ENCODE measurements around the gene FXR1.
A peak's percentile ranks its signal among the peaks of the same experiment; 100 is the strongest.
"Not testable (repeated sequence)": the region's sequence is repeated elsewhere in the genome, so short reads cannot be mapped to it uniquely, and the experiment has no call there.

FXR1 gene

GRCh38 chr3:180912304-180913296 lies at the start of gene FXR1:
Gene FXR1, plus strand, starts transcription at chr3:180912670. Its CDS starts 16 bp downstream, at chr3:180912686.
- peak within 1 kb of the TSS; percentile 95 for H3K27ac ChIP-seq

GRCh38 chr3:180870008-180870699 lies 42.3 kb upstream of the FXR1 start:
- Histone ChIP-seq H3K27ac (no peak overlapping the region), H3K9me3 (ENCODE audit: severe bottlenecking) (no peaks in the 10 kb centered on the region), H3K36me3 (no peaks in the 10 kb centered on the region), H3K27me3 (ENCODE audit: insufficient read depth, low read depth, severe bottlenecking) (no peaks in the 10 kb centered on the region), H3K4me3 (ENCODE audit: low read depth, low read length) (no peak overlapping the region)
- TF ChIP-seq, protein P1, sequence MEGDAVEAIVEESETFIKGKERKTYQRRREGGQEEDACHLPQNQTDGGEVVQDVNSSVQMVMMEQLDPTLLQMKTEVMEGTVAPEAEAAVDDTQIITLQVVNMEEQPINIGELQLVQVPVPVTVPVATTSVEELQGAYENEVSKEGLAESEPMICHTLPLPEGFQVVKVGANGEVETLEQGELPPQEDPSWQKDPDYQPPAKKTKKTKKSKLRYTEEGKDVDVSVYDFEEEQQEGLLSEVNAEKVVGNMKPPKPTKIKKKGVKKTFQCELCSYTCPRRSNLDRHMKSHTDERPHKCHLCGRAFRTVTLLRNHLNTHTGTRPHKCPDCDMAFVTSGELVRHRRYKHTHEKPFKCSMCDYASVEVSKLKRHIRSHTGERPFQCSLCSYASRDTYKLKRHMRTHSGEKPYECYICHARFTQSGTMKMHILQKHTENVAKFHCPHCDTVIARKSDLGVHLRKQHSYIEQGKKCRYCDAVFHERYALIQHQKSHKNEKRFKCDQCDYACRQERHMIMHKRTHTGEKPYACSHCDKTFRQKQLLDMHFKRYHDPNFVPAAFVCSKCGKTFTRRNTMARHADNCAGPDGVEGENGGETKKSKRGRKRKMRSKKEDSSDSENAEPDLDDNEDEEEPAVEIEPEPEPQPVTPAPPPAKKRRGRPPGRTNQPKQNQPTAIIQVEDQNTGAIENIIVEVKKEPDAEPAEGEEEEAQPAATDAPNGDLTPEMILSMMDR (IDR thresholded peaks at IDR 0.05; ENCODE audit: low read depth, low read length) = no peak
- DNase-seq = no peak

More at GRCh38 chr3:180912304-180913296, at the start of gene FXR1:
- Histone ChIP-seq H3K4me3 (ENCODE audit: low read depth, low read length) (peak within 1 kb of the TSS; percentile 90), H3K36me3 (peaks cover 37% of the 10 kb centered on the region), H3K9me3 (ENCODE audit: severe bottlenecking) (no peaks in the 10 kb centered on the region), H3K27me3 (ENCODE audit: insufficient read depth, low read depth, severe bottlenecking) (no peaks in the 10 kb centered on the region)
- DNase-seq = peak; percentile 92
- TF ChIP-seq, protein P1 (IDR thresholded peaks at IDR 0.05; ENCODE audit: low read depth, low read length) = peak; percentile 72

DNA sequence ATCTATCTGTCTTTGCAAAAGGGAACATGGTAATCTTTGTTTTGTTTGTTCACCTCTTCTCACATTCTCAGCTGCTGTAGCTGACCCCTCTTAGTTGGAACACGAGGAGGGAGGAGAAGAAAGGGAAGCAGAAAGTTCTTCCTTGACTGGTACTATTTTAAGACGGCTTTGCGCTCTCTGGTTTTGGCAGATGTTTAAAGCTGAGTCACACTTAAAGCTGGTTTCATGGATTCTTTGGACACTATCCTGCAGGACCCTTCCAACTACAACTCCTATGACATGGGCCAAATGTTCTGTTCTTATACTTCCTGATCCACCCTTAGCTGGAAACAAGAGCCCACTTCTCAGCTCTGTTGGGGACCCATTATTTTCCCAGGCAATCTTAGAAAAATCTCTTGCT lies 40.6 kb upstream of the FXR1 start:
- Histone ChIP-seq H3K4me3 (ENCODE audit: low read depth, low read length) (no peak overlapping the region), H3K9me3 (ENCODE audit: severe bottlenecking) (no peaks in the 10 kb centered on the region), H3K27ac (no peak overlapping the region), H3K27me3 (ENCODE audit: insufficient read depth, low read depth, severe bottlenecking) (no peaks in the 10 kb centered on the region), H3K36me3 (no peaks in the 10 kb centered on the region)
- TF ChIP-seq, protein P1 (IDR thresholded peaks at IDR 0.05; ENCODE audit: low read depth, low read length) = no peak
- DNase-seq = no peak

DNA sequence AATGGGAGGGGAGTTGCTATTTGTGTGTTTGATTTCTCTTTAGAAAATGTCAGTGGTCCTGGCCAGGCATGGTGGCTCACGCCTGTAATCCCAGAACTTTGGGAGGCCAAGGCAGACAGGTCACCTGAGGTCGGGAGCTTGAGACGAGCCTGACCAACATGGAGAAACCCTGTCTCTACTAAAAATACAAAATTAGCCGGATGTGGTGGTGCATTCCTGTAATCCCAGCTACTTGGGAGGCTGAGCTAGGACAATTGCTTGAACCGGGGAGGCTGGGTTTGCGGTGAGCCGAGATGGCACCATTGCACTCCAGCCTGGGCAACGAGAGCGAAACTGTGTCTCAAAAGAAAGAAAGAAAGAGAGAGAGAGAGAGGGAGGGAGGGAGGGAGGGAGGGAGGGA lies 40.0 kb upstream of the FXR1 start:
- not testable (repeated sequence) for DNase-seq; H3K27me3 ChIP-seq (ENCODE audit: insufficient read depth, low read depth, severe bottlenecking)

GRCh38 chr3:180875124-180875698 lies 37.3 kb upstream of the FXR1 start:
- no peak for DNase-seq
- no peak overlapping the region for H3K27ac ChIP-seq
- TF ChIP-seq, protein P1 (IDR thresholded peaks at IDR 0.05; ENCODE audit: low read depth, low read length) = no peak

More for the DNA sequence above, 40.0 kb upstream of the FXR1 start:
- not testable (repeated sequence) for H3K9me3 ChIP-seq (ENCODE audit: severe bottlenecking); H3K27ac ChIP-seq; H3K36me3 ChIP-seq; H3K4me3 ChIP-seq (ENCODE audit: low read depth, low read length)

More at GRCh38 chr3:180875124-180875698, 37.3 kb upstream of the FXR1 start:
- Histone ChIP-seq H3K36me3 (no peaks in the 10 kb centered on the region), H3K9me3 (ENCODE audit: severe bottlenecking) (no peaks in the 10 kb centered on the region), H3K4me3 (ENCODE audit: low read depth, low read length) (no peak overlapping the region), H3K27me3 (ENCODE audit: insufficient read depth, low read depth, severe bottlenecking) (no peaks in the 10 kb centered on the region)

Measured in WERI-Rb-1 (cell line).